Stimulated activated memory B cell treated with anti-CD40 and anti-IgM and Interleukin-4, amounts not matched to agents 10 μg/mL and 1 μg/mL and 100 μg/mL, for 72 hours (primary cell): ENCODE results near the gene STBD1.
A peak's percentile ranks its signal among the peaks of the same experiment; 100 is the strongest.

Experiments used
- ATAC-seq: fragments of 150-1000 bp; cut with Tn5 transposase; 2 replicates; pipeline ENCODE4 v1.10.0; 2021
- H3K27ac Mint-ChIP-seq: one replicate; pipeline ENCODE4 v1.8.0; 2022; ENCODE audit warnings: mild to moderate bottlenecking, mixed read lengths
- H3K27me3 Mint-ChIP-seq: one replicate; pipeline ENCODE4 v1.8.0; 2022; ENCODE audit warnings: mixed read lengths
- H3K36me3 Mint-ChIP-seq: one replicate; pipeline ENCODE4 v1.8.0; 2022; ENCODE audit warnings: mixed read lengths
- H3K4me1 Mint-ChIP-seq: one replicate; pipeline ENCODE4 v1.8.0; 2022; ENCODE audit warnings: mixed read lengths
- H3K4me3 Mint-ChIP-seq: one replicate; pipeline ENCODE4 v1.8.0; 2022; ENCODE audit warnings: mild to moderate bottlenecking, moderate library complexity, mixed read lengths
- H3K9me3 Mint-ChIP-seq: one replicate; pipeline ENCODE4 v1.8.0; 2022; ENCODE audit warnings: mixed read lengths

Gene STBD1

DNA sequence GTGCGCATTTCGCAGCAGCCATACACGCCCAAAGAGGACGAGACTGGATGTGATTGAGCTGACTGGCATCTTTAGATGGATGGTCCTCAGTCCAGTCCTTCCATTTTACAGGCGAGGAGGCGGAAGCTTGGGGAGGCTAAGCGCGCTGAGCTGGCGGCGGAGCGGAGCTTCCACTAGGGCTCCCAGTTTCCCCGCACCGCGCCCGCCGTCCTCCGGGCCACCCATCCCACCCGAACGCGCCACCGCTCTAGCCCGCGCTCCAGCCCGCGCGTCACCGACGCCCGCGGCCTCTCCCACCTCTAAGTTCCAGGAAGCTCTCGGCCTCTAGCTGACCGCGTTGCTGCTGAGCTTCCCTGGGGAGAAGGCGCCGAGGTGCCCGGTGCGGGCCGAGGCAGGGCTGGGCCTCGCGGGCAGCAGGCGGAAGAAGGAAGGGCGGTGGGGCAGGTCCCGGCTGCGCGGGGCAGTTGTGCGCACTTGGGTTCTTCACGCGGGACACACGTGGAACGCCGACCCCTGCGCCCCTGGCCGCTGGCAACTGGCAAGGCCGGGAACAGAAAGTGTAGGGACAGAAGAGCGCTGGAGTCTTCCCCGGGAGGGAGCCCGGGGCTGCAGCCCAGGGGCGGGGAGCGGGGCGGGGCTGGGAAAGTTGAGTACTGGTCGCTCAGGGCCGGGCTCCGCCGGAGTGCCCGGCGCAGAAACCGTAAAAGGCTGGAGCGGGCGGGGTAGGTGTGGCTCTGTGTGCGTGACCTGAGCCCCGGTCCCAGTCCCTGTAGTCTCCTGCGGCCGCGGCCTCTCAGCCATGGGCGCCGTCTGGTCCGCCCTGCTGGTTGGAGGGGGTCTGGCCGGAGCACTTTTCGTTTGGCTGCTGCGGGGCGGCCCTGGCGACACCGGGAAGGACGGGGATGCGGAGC, at the start of gene STBD1:
Gene STBD1 (plus strand): TSS at position 763 of the 911 bp plus-strand sequence. CDS start 37 bp downstream, at position 800.
- Mint-ChIP-seq H3K36me3 (no peaks in the 10 kb centered on the region), H3K27me3 (peaks cover 64% of the 10 kb centered on the region), H3K4me1 (peaks cover 11% of the 10 kb centered on the region), H3K9me3 (no peaks in the 10 kb centered on the region), H3K27ac (no peak within 1 kb of the TSS), H3K4me3 (peak within 1 kb of the TSS; percentile 70)
- peak; percentile 50 for ATAC-seq

- H3K4me3 Mint-ChIP-seq, result no peak overlapping the region
- H3K4me1 Mint-ChIP-seq, result no peaks in the 10 kb centered on the region
- no peak overlapping the region for H3K27ac Mint-ChIP-seq
- ATAC-seq, result peak; percentile 31
- H3K9me3 Mint-ChIP-seq, result no peaks in the 10 kb centered on the region
- H3K36me3 Mint-ChIP-seq, result no peaks in the 10 kb centered on the region
- peaks cover 66% of the 10 kb centered on the region for H3K27me3 Mint-ChIP-seq
These were observed 49.6 kb upstream of the STBD1 start for GRCh38 chr4:76256968-76257367.

- Mint-ChIP-seq H3K36me3 (no peaks in the 10 kb centered on the region), H3K27me3 (peaks cover 57% of the 10 kb centered on the region), H3K9me3 (no peaks in the 10 kb centered on the region), H3K4me3 (no peak overlapping the region), H3K27ac (no peak overlapping the region), H3K4me1 (no peaks in the 10 kb centered on the region)
- ATAC-seq, result no peak
These were observed 48.7 kb upstream of the STBD1 start for GRCh38 chr4:76257824-76258223.

DNA sequence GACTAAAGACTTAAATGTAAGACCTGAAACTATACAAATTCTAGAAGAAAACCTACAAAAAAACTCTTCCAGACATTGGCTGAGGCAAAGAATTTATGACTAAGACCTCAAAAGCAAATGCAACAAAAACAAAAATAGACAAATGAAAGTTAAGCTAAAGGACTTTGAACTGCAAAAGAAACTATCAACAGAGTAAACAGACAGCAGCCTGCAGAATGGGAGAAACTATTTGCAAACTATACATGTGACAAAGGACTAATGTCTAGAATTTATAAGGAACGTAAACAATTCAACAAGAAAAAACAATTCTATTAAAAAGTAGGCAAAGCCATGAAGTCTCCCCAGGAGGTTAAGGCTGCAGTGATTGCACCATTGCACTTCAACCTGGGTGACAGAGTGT, 46.0 kb upstream of the STBD1 start:
- H3K4me3 Mint-ChIP-seq, result no peak overlapping the region
- peaks cover 35% of the 10 kb centered on the region for H3K27me3 Mint-ChIP-seq
- no peak overlapping the region for H3K27ac Mint-ChIP-seq
- H3K36me3 Mint-ChIP-seq, result no peaks in the 10 kb centered on the region
- no peaks in the 10 kb centered on the region for H3K4me1 Mint-ChIP-seq
- H3K9me3 Mint-ChIP-seq, result no peaks in the 10 kb centered on the region
- ATAC-seq, result no peak

DNA sequence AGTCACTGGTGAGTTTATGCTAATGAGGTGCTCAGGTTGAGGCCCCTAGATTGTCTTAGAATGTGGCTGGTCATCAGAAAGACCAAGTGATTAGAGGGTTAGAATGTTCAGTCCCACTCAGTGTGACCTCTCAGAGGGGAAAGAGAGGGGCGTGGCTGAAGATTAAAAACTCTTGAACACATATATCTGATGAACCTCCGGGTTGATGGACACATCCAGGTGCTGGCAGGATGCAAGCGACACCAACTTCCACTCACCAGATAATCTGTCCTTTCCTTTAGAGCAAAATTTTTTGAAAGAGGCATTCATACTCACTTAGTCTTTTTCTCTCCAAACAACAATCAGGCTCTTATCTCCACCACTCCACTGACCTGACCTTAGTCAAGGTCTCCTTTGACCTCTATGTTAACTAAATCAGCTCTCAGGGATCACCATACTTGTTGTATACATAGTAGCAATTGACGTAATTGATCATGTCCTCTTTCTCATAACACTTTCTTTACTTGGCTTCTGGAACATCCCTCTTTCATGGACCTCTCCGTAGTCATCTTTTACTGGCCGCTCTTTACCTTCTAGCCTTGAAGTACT, 40.8 kb upstream of the STBD1 start:
- peaks cover 5% of the 10 kb centered on the region for H3K27me3 Mint-ChIP-seq
- no peaks in the 10 kb centered on the region for H3K4me1 Mint-ChIP-seq
- no peak overlapping the region for H3K4me3 Mint-ChIP-seq
- no peaks in the 10 kb centered on the region for H3K36me3 Mint-ChIP-seq
- ATAC-seq, result no peak
- H3K9me3 Mint-ChIP-seq, result no peaks in the 10 kb centered on the region
- no peak overlapping the region for H3K27ac Mint-ChIP-seq

DNA sequence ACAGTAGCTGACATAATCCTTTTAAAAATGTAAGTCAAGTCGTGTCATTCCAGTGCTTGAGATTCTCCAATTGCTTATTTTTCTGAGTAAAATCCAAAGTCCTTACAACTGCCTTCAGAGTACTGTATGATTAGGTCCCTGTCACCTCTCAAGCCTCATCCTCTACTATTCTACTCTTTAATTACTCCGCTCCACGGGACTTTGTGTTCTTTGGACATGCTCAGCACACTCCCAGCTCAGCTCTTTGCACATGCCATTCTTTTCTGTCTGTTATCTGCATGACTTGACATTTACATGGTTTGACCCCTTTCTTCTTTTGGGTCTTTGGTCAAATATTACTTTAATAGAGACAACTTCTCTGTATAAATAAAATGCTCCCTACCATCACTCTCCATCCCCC, 39.9 kb upstream of the STBD1 start:
- H3K4me1 Mint-ChIP-seq, result no peaks in the 10 kb centered on the region
- no peaks in the 10 kb centered on the region for H3K36me3 Mint-ChIP-seq
- H3K4me3 Mint-ChIP-seq, result no peak overlapping the region
- ATAC-seq, result no peak
- H3K9me3 Mint-ChIP-seq, result no peaks in the 10 kb centered on the region
- no peaks in the 10 kb centered on the region for H3K27me3 Mint-ChIP-seq
- H3K27ac Mint-ChIP-seq, result no peak overlapping the region

DNA sequence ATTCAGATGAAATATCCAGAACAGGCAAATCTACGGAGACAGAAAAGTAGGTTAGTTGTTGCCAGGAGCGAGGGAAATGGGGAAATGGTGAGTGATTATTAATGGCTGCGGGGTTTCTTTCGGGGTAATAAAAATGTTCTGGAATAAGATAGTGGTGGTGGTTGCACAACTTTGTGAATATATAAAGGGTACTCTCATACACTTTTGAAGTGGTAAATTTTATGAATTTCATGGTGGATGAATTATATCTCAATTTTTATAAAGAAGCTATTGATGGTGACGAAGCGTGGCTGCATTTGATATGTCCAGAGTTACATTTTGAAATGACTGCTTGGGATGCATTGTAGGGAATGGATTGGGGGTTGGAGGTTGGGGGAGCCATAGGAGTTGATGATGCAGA, 38.7 kb upstream of the STBD1 start:
- no peak overlapping the region for H3K27ac Mint-ChIP-seq
- no peak for ATAC-seq
- H3K4me1 Mint-ChIP-seq, result no peaks in the 10 kb centered on the region
- no peaks in the 10 kb centered on the region for H3K9me3 Mint-ChIP-seq
- H3K36me3 Mint-ChIP-seq, result no peaks in the 10 kb centered on the region
- peaks cover under 1% of the 10 kb centered on the region for H3K27me3 Mint-ChIP-seq
- no peak overlapping the region for H3K4me3 Mint-ChIP-seq

DNA sequence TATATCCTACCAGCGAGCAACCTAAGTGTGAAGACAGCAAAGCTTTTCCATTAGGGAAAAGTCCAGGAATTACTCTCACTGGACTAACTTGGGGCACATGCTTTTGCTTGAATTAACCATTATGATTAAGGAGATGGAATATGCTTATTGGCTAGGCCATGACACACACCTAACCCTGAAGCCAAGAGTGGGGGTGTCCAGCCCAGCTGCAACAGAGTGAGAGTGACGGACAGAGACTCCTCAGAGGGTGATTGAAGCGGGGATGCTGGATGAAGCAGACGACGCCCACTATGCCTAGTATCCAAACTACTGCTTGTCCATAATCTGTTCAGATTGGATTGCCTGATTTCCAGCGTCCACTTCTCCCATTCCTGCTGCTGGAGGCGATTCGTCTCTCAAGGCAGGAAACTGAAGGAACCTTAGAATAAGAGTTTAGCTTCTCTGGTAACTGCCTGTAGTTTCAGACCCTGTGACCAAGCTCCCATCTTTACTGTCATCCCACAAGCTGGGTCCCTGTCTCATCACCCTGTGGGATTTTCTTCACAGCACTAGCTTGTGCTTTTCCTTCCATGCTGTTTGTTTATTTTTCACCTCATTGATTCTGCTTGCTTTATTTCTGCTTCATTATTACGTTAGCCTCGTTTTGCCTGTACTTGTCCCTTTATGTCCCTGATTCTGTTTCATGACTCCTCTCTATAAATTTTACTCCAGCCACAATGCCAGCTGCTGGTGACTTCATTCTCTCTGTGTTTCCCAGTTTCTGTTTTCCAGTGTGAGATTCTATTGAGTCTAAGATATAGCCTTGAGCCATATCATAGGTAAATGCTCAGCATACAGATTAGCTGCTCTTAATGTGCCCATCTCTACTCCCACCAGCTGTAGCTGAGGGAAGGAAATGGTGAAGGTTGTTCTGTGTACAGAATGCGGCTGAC, 36.0 kb upstream of the STBD1 start:
- Mint-ChIP-seq H3K27me3 (peaks cover 20% of the 10 kb centered on the region), H3K4me1 (no peaks in the 10 kb centered on the region), H3K27ac (no peak overlapping the region), H3K4me3 (no peak overlapping the region), H3K36me3 (no peaks in the 10 kb centered on the region), H3K9me3 (no peaks in the 10 kb centered on the region)
- no peak for ATAC-seq

DNA sequence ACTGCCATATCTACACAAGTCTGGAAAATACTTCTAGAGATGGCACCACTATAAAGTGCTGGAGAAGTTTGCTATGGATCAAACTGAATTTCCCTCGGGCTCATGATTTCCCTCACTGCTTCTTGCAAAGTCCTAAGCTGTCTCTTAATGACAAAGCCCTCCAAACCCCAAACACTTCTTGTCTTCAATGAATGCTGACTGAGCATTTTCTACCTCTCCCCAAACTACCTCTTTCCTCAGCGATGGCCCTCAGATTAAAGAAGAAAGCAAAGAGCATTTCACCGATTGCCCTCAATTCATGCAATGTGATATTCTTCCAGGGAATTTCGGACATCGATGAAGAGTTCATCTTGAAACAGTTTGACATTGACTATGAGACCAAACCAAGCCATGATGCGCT, 35.3 kb upstream of the STBD1 start:
- H3K27ac Mint-ChIP-seq, result no peak overlapping the region
- no peak for ATAC-seq
- no peak overlapping the region for H3K4me3 Mint-ChIP-seq
- H3K4me1 Mint-ChIP-seq, result no peaks in the 10 kb centered on the region
- H3K9me3 Mint-ChIP-seq, result no peaks in the 10 kb centered on the region
- H3K27me3 Mint-ChIP-seq, result peaks cover 27% of the 10 kb centered on the region
- H3K36me3 Mint-ChIP-seq, result no peaks in the 10 kb centered on the region

GRCh38 chr4:76272073-76272472, 34.5 kb upstream of the STBD1 start:
- H3K4me1 Mint-ChIP-seq, result no peaks in the 10 kb centered on the region
- no peaks in the 10 kb centered on the region for H3K9me3 Mint-ChIP-seq
- H3K27me3 Mint-ChIP-seq, result peaks cover 35% of the 10 kb centered on the region
- ATAC-seq, result no peak
- no peak overlapping the region for H3K4me3 Mint-ChIP-seq
- H3K36me3 Mint-ChIP-seq, result no peaks in the 10 kb centered on the region
- no peak overlapping the region for H3K27ac Mint-ChIP-seq

DNA sequence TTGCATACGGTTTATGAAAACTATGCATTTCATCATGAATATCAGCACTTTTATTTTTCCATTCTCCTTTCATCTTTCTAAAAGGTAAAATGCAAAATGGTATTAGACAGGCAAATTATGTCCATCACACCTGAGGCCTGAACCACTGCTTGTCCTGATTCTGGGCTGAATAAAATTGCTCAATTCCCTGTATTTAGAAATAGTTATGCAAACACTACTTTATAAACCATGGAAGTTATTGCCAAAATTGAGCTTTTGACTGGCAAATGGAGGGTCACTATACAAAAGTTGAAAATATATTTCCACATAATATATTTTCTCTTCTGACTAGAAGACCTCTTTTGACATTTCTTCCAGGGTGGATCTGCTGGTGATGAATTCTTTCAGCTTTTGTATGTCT, 34.0 kb upstream of the STBD1 start:
- ATAC-seq, result no peak
- H3K36me3 Mint-ChIP-seq, result no peaks in the 10 kb centered on the region
- H3K4me1 Mint-ChIP-seq, result no peaks in the 10 kb centered on the region
- no peaks in the 10 kb centered on the region for H3K9me3 Mint-ChIP-seq
- no peak overlapping the region for H3K27ac Mint-ChIP-seq
- H3K4me3 Mint-ChIP-seq, result no peak overlapping the region
- H3K27me3 Mint-ChIP-seq, result peaks cover 35% of the 10 kb centered on the region

DNA sequence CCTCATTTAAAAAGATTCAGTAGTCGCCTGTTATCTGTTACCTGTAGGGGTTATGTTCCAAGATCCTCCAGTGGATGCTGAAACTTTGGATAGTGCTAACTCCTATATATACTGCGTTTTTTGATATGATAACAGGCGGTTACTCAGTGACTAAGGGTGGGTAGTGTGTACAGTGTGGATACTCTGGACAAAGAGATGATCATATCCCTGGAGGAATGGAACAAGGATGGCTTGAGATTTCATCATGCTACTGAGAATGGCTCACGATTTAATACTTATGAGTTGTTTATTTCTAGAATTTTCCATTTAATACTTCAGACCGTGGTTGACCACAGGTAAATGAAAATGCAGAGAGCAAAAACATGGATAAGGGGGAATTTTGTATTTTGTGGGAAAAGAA, 33.5 kb upstream of the STBD1 start:
- Mint-ChIP-seq H3K4me3 (no peak overlapping the region), H3K27me3 (peaks cover 35% of the 10 kb centered on the region), H3K27ac (no peak overlapping the region), H3K4me1 (no peaks in the 10 kb centered on the region), H3K36me3 (no peaks in the 10 kb centered on the region), H3K9me3 (no peaks in the 10 kb centered on the region)
- ATAC-seq, result no peak

- no peak for ATAC-seq
- Mint-ChIP-seq H3K4me3 (no peak overlapping the region), H3K27me3 (peaks cover 35% of the 10 kb centered on the region), H3K4me1 (no peaks in the 10 kb centered on the region), H3K9me3 (no peaks in the 10 kb centered on the region), H3K36me3 (no peaks in the 10 kb centered on the region), H3K27ac (no peak overlapping the region)
These were observed 30.9 kb upstream of the STBD1 start for GRCh38 chr4:76275486-76276124.

- Mint-ChIP-seq H3K9me3 (no peaks in the 10 kb centered on the region), H3K4me1 (no peaks in the 10 kb centered on the region), H3K27me3 (peaks cover 35% of the 10 kb centered on the region), H3K27ac (no peak overlapping the region), H3K4me3 (no peak overlapping the region), H3K36me3 (no peaks in the 10 kb centered on the region)
- ATAC-seq, result no peak
These were observed 29.7 kb upstream of the STBD1 start for GRCh38 chr4:76276813-76277212.

DNA sequence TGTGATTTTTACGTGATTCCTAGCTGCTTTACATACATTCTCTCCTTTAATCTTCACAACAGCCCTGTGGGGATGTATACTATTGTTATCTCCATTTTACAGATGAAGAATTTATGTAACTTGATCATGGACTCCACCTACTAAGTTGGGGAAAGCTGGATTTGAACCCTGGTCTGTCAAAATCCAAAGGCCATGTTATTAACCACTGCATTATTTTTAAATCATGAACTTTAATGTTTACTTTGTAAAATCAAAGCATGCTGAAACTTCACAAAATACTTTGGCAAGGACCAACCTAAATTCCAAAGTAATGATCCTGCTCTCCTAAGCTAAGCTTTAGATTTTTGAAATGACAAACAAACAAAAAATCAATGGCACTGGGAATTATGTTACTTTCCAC, 28.9 kb upstream of the STBD1 start:
- no peak for ATAC-seq
- Mint-ChIP-seq H3K4me3 (no peak overlapping the region), H3K27ac (no peak overlapping the region), H3K4me1 (no peaks in the 10 kb centered on the region), H3K36me3 (no peaks in the 10 kb centered on the region), H3K27me3 (peaks cover 35% of the 10 kb centered on the region), H3K9me3 (no peaks in the 10 kb centered on the region)
